Astrocyte of the hippocampus (primary cell): ENCODE results near the gene FHOD3.
A peak's percentile ranks its signal among the peaks of the same experiment; 100 is the strongest.

Source experiments
- DNase-seq: peaks from one replicate; pipeline ENCODE4 v3.0.0; 2011; ENCODE audit warnings: low read depth, low spot score

Gene FHOD3

DNA sequence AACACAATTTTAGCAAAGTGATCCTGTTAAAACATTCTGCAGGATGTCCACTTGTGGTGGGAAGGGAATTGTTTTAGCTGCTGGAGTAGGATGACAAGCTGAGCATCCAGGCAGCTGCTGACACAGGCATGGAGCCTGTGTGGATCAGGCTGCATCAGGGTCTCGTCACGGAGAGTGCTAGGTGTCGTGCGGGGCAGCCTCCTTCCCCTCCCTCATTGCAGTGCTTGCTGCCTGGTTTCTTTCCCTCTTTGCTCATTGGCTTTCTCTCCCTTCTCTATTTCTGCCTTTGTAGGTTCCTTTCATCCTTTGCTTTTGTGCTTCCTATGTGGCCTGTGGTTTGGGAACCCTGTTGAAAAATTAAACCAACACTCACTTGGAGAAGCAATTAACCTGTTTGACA, 358.4 kb downstream of the FHOD3 start:
- DNase-seq = peak; percentile 31

- no peak for DNase-seq
Measured at GRCh38 chr18:36658611-36659010, 361.1 kb downstream of the FHOD3 start.

- DNase-seq = no peak
Measured at GRCh38 chr18:36660311-36660710, 362.8 kb downstream of the FHOD3 start.

- DNase-seq = no peak
Measured at GRCh38 chr18:36661999-36662398, 364.5 kb downstream of the FHOD3 start.

- DNase-seq = no peak
Measured at GRCh38 chr18:36663312-36663711, 365.8 kb downstream of the FHOD3 start.

- DNase-seq = no peak
Measured at GRCh38 chr18:36665952-36666351, 368.4 kb downstream of the FHOD3 start.

DNA sequence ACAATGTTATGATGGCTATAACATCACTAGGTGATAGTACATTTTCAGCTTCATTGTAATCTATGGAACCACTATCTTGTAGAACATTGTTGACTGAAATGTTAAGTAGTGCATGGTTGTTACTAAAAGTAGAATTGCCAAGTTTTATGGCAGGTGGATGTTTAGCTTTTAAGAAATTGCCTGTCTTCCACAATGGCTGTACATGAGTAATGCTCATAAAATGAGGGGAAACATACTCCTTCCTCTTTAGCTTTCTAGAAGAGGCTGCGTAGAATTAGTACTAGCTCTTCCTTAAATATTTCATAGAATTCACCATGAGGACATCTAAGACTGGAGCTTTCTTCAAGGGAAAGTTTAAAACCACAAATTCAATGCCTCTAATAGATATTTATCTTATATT, 370.3 kb downstream of the FHOD3 start:
- no peak for DNase-seq

DNA sequence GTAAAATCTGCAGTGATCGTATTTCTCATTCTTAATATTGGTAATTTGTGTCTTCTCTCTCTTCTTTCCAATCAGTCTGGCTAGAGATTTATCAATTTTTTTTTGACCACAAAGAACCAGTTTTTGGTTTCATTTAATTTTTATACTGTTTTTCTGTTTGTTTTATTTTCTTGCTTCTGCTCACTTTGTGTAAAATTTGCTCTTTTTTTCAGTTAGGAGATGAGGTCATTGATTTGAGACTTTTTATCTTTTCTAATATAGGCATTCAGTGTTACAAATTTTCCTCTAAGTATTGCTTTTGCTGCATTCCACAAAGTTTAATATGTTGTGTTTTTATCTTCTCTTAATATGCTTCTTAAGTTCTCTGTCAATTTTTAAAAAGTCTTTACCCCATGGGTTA, 370.8 kb downstream of the FHOD3 start:
- no peak for DNase-seq

GRCh38 chr18:36672437-36673344, 375.2 kb downstream of the FHOD3 start:
- DNase-seq = no peak

DNA sequence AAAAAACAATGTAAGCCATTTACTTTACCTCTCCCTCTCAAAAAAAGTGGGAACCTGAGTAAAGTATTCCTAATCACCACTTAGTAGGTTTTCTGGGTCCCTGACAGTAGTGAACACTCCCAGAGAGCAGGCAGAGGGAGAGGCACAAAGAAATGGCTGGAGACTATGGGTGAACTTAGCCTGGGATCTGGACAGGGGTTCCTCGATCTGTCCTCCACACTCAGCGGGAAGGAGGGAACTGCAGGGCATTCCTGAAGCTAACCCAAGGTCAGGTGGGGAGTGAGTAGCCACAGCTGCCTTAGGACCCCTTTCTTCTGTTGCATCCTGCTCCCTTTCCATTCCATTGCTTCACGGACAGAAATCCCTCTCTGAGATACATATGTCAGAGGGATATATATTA, 375.9 kb downstream of the FHOD3 start:
- DNase-seq = no peak

- no peak for DNase-seq
Measured at GRCh38 chr18:36675076-36675475, 377.6 kb downstream of the FHOD3 start.

DNA sequence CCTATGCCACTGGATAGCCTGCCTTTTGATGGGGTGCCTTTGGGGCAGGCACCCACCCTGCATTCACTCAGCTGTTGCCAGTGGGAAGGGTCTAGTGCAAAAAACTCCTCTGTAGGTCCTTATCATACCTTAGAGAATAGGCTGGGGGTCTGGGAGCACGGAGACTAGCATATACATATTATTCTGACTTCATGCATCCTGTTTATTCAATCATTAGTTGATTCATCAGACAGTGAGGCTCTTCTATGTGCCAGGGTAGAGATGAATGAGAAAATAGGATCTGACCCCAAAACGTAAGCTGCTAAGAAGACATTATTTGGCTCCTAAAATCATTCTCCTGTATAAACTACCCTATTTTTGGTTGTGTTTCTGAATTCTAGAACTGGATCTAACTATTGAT, 378.0 kb downstream of the FHOD3 start:
- no peak for DNase-seq

GRCh38 chr18:36676629-36677028, 379.1 kb downstream of the FHOD3 start:
- no peak for DNase-seq

GRCh38 chr18:36680042-36680441, 382.5 kb downstream of the FHOD3 start:
- no peak for DNase-seq

- DNase-seq = no peak
Measured at GRCh38 chr18:36685580-36685979, 388.1 kb downstream of the FHOD3 start.

DNA sequence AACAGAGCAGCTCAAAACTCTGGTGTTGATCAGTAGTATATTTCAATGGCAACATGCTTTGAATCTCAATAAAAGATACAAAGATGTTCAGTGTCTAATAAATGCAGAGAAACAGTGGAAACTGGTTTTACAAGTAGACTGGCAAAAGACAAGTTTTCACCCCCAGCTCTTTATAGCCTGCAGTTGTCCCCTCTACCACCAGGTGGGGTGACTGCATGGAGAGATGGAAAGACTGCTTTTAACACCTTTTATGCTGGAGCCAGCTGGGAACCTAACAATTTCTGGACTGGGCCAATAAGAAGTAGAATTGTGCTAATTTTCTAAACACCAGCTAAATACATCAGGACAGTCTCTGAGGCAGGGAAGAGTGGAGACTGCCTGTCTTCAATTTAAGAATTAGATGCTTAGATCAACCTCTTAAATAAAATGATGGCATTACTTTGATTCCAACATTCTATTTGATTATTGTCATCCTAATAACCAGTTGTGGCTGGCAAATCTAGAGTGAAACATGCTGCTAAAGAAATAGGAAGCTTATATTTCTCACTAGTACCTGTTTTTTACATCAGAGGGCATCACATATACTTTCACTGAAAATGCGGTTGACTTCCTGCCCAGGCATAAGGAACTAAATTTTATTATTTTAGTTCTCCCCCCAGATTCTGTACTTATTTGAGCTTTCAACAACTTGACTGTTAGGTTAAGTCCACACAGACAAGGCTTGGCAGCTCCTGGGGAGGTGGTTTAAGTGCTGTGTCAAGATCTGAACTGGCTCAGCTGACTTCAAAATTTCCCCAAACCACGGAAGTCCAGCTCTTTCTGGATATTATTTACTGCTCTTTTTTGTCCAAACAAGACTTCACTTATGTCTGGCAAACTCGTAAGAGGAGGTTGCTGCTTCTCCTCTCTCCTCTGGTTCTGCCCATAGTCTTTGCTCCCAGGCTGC, 390.8 kb downstream of the FHOD3 start:
- peak; percentile 84 for DNase-seq

DNA sequence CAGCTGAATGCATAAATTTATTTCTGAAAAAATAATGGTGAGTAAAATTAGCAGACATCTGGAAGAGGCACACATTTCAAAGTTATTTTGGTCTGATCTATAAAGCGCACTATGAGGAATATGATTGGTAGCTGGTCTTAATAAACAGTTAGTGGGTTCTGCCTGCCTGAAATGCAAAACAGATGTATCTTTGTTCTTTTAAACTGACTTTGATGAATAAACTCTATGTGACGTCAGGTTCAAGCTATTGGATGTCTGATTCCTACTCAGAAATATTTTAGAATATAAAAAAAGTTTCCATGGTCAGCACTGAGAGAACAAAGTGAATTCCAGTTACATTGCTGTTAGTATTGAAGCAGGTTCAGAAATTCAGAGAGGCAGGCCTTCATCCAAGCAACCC, 394.9 kb downstream of the FHOD3 start:
- DNase-seq = peak; percentile 62

- peak; percentile 22 for DNase-seq
Measured at GRCh38 chr18:36692921-36693332, 395.4 kb downstream of the FHOD3 start.

- DNase-seq = no peak
Measured at GRCh38 chr18:36693931-36694620, 396.6 kb downstream of the FHOD3 start.

- no peak for DNase-seq
Measured at GRCh38 chr18:36695806-36696205, 398.3 kb downstream of the FHOD3 start.

- peak; percentile 92 for DNase-seq
Measured at GRCh38 chr18:36697905-36698304, 400.4 kb downstream of the FHOD3 start.

DNA sequence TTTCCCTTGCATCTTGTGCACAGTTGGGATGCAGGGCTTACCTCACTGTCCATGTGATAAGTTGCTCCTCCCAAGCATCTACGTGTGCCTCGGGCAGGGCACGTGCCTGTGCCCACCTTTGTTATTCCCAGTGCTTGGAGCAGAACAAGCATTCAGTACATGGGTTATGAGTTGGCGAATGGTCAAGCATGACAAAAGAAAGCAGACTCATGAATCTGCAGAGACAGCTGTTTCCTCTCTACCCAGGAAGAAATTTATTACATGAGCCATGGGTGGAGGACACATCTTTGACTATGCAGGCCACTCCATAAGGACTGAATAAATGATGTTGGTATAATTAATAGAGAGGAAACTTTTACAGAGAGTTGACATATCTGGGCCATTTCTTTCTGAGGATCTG, 403.4 kb downstream of the FHOD3 start:
- no peak for DNase-seq
